HepG2 (cell line): Measurements from ENCODE around the gene STRC. TPM values are rescaled to one million over a fixed set of nuclear protein-coding genes. Genes with fewer than 3 reads are reported as not detected.

Experiments
- ATAC-seq: fragments of 200-7000 bp; cut with Tn5 transposase; 3 replicates; pipeline ENCODE4 v1.9.1; 2020; ENCODE audit warnings: mild to moderate bottlenecking, moderate library complexity
- BruUV-seq: library from RNA; stranded (reverse); fragments of 400-500 nt; replicated peaks from 2 replicates; lab custom pipeline; 2021; lab: Mats Ljungman, UMichigan
- CTCF ChIA-PET: fragments of 300-600 bp; formaldehyde crosslinking; extraction: SDS; loops from one replicate; lab custom pipeline; 2021; ENCODE audit warnings: low total read pairs, inconsistent platforms, low intra/inter-chr PET ratio; lab: Yijun Ruan, JAX
- POLR2A ChIA-PET: fragments of 350-600 bp; sonication (Branson Sonifier 250); formaldehyde crosslinking; loops from one replicate; lab custom pipeline; 2020; ENCODE audit warnings: antibody characterized with exemption, inconsistent platforms; lab: Yijun Ruan, JAX
- DNase-seq: peaks from one replicate; pipeline ENCODE4 v3.0.0-alpha.2; 2015; ENCODE audit warnings: low spot score
- FAIRE-seq: peaks from 3 replicates; lab custom pipeline; 2011; peaks lifted over from hg19 to GRCh38; lab: Jason Lieb, UNC
- H2AFZ ChIP-seq: one replicate; pipeline ENCODE4 v1.6.1; 2011; ENCODE audit warnings: low read length, inconsistent platforms
- H3K27ac ChIP-seq: fragments of 300-600 bp; 3 replicates; pipeline ENCODE4 v1.8.0; 2011; ENCODE audit warnings: mixed run types, mild to moderate bottlenecking, mixed read lengths, low read length, inconsistent platforms; ENCODE audit not compliant: insufficient read depth; ENCODE audit errors: extremely low read length
- H3K27me3 ChIP-seq, 2 experiments: fragments of 200-600 bp in 1 of 2; 2 replicates in 1 of 2; 3 replicates in 1 of 2; pipeline versions ENCODE4 v1.6.0 to v1.8.0; 2011; ENCODE audit warnings: low read length in 2 of 2, mild to moderate bottlenecking in 2 of 2, moderate library complexity in 2 of 2, inconsistent platforms in 1 of 2; ENCODE audit not compliant: insufficient read depth in 2 of 2, control insufficient read depth in 1 of 2
- H3K36me3 ChIP-seq, 2 experiments: fragments of 200-600 bp in 1 of 2; replicated peaks in 1 of 2; 2 replicates in 1 of 2; 3 replicates in 1 of 2; pipeline versions ENCODE4 v1.5.1 to v1.8.0; 2011; ENCODE audit warnings: low read length in 2 of 2, inconsistent platforms in 1 of 2; ENCODE audit not compliant: insufficient read depth in 2 of 2, control insufficient read depth in 1 of 2
- H3K4me1 ChIP-seq: 2 replicates; pipeline ENCODE4 v1.5.1; 2012; ENCODE audit warnings: low read length, inconsistent platforms; ENCODE audit not compliant: insufficient read depth
- H3K4me2 ChIP-seq: 2 replicates; pipeline ENCODE4 v1.6.0; 2011; ENCODE audit warnings: low read depth, low read length, inconsistent platforms
- H3K4me3 ChIP-seq, 3 experiments: fragments of 200-600 bp in 1 of 3; sonication (generic), shearing (Covaris generic) in 1 of 3; replicated peaks in 1 of 3; 2 replicates each; pipeline ENCODE4 v1.5.1; 2011 to 2016; ENCODE audit warnings: low read length in 3 of 3, inconsistent platforms in 2 of 3, low read depth in 2 of 3, mild to moderate bottlenecking in 2 of 3, control low read depth in 1 of 3, mixed read lengths in 1 of 3; ENCODE audit not compliant: insufficient read depth in 1 of 3
- H3K79me2 ChIP-seq: one replicate; pipeline ENCODE4 v1.6.1; 2011; ENCODE audit warnings: low read length, inconsistent platforms; ENCODE audit not compliant: insufficient read depth
- H3K9ac ChIP-seq: 2 replicates; pipeline ENCODE4 v1.6.0; 2011; ENCODE audit warnings: mild to moderate bottlenecking, low read depth, low read length, inconsistent platforms; ENCODE audit not compliant: insufficient read depth
- H3K9me3 ChIP-seq: 2 replicates; pipeline ENCODE4 v1.5.1; 2012; ENCODE audit warnings: mild to moderate bottlenecking, low read length
- H4K20me1 ChIP-seq: 2 replicates; pipeline ENCODE4 v1.6.0; 2011; ENCODE audit warnings: inconsistent platforms, mild to moderate bottlenecking, low read length, moderate library complexity; ENCODE audit not compliant: insufficient read depth
- MAFG ChIP-seq: sonication (generic); formaldehyde crosslinking; IDR thresholded peaks from 2 replicates; pipeline ENCODE4 v1.5.1; 2020; ENCODE audit warnings: mild to moderate bottlenecking, missing genetic modification reagents
- MNT ChIP-seq: fragments of 450-650 bp; IDR thresholded peaks from 2 replicates; pipeline ENCODE4 v1.6.1; 2016
- WGBS: methylation state at CpG from one replicate; pipeline ENCODE4 v1.1.6; 2017; ENCODE audit warnings: low lambda C conversion rate; 5-methylcytosine and 5-hydroxymethylcytosine counted together
- in situ Hi-C: cut with HindIII; loops from 2 replicates; pipeline ENCODE4 v1.10.0; 2017; ENCODE audit warnings: low pct_unique_long_range_greater_than_20kb; ENCODE audit not compliant: extremely low pct_ligation_motif_present
- intact Hi-C: fragments of 100-400 bp; cut with micrococcal nuclease; formaldehyde crosslinking; loops from one replicate; pipeline ENCODE4 v1.10.0; 2022; ENCODE audit not compliant: unreplicated experiment
- polyA plus RNA-seq, 8 experiments: library from polyadenylated mRNA; depleted of rRNA in 3 of 8; stranded (reverse) in 7 of 8; unstranded in 1 of 8; fragments of >200 nt; fragmentation: Illumina TruSeq in 4 of 8; extraction: Trizol in 4 of 8; gene quantifications; 2 replicates each; pipeline versions ENCODE4 v1.2.1 to v1.2.3, GENCODE V29; 2011 to 2016; ENCODE audit warnings: low read depth in 4 of 8, missing spikeins in 1 of 8, mixed read lengths in 1 of 8; ENCODE audit not compliant: insufficient read depth in 1 of 8
- small RNA-seq, 3 experiments: library from RNA; depleted of rRNA; stranded (forward); fragments of <200 nt; gene quantifications; one replicate each; pipeline ENCODE3, GENCODE V24; 2012; ENCODE audit warnings: low read depth in 2 of 3, low replicate concordance in 1 of 3; ENCODE audit not compliant: insufficient read length in 3 of 3, insufficient read depth in 2 of 3
- total RNA-seq, 5 experiments: library from RNA; depleted of rRNA; stranded (reverse); fragments of >200 nt; fragmentation: Illumina TruSeq; extraction: Trizol; gene quantifications; 2 replicates each; pipeline ENCODE4 v1.2.3, GENCODE V29; 2016; ENCODE audit warnings: low read depth in 1 of 5
- TF ChIP-seq, protein P1 (sequence below): sonication (generic); formaldehyde crosslinking; conservative IDR thresholded peaks from 2 replicates; pipeline ENCODE4 v1.4.0; 2020; ENCODE audit warnings: missing genetic modification reagents

Gene STRC
- total and polyA plus RNA-seq, 2 of the 13 experiments (the other 11 are each of a cell fraction or from before 2014, with no cell fraction given), result 0.07 to 0.21 TPM

GRCh38 chr15:43552256-43552655, 66.3 kb downstream of the STRC start:
- no peak overlapping the region for H3K4me3 ChIP-seq

DNA sequence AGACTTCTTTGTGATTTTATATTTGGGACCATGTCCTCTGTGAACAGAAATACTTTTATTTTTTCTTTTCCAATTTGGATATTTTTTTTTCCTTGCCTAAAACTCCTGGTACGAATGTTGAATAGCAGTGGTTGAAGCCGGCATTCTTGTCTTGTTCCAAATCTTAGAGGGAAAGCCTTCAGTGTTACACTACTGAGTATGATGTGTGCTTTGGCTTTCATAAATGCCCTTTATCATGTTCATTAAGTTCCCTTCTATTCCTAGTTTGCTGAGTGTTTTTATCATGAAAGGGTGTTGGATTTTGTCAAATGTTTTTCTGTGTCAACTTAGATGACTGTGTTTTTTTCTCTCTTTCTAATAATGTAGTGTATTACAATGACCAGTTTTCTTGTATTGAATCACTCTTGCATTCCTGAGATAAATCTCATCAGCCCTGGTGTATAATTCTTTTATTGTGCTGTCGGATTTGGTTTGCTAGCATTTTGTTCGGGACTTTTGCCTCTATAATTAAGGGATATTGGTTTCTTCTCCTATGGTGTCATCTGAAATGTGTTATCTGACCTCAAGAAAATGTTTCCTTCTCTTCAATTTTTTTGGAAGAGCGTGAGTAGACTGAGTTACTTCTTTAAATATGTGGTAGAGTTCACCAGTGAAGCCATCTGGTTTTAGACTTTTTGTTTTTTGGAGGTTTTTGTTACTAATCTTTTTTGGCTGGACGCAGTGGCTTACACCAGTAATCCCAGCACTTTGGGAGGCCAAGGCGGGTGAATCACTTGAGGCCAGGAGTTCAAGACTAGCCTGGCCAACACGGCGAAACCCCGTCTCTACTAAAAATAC, 67.9 kb downstream of the STRC start:
- no peak overlapping the region for H3K9ac ChIP-seq
- H2AFZ ChIP-seq, result no peak overlapping the region
- no peak overlapping the region for H3K4me2 ChIP-seq
- H3K79me2 ChIP-seq, result no peaks in the 10 kb centered on the region
- no TSS peak for BruUV-seq
- FAIRE-seq, result no peak
- no peak overlapping the region for H3K27ac ChIP-seq
- H3K4me1 ChIP-seq, result no peaks in the 10 kb centered on the region
- no peak for DNase-seq
- 84% methylated on average over 10 of the region's 10 CpGs for WGBS
- H3K36me3 ChIP-seq, result no peaks in the 10 kb centered on the region
- POLR2A ChIA-PET, result no interaction called here
- CTCF ChIA-PET, result no interaction called here
- no peaks in the 10 kb centered on the region for H3K27me3 ChIP-seq
- no peak for TF ChIP-seq MAFG (CRISPR knock-in tag)
- no peak for TF ChIP-seq MNT
- no peaks in the 10 kb centered on the region for H3K9me3 ChIP-seq
- no peak for ATAC-seq
- intact Hi-C loops, result no loop called here
- H4K20me1 ChIP-seq, result no peaks in the 10 kb centered on the region
- in situ Hi-C loops, result no loop called here
- H3K4me3 ChIP-seq, result no peak overlapping the region

More at GRCh38 chr15:43552256-43552655, 66.3 kb downstream of the STRC start:
- intact Hi-C loops (no loop called here), in situ Hi-C loops (no loop called here)
- WGBS, result 93% methylated on average over 4 of the region's 4 CpGs
- FAIRE-seq (no peak), DNase-seq (no peak), ATAC-seq (no peak)
- Histone ChIP-seq H3K36me3 (no peaks in the 10 kb centered on the region), H3K27ac (no peak overlapping the region), H2AFZ (no peak overlapping the region), H4K20me1 (no peaks in the 10 kb centered on the region), H3K4me2 (no peak overlapping the region), H3K79me2 (no peaks in the 10 kb centered on the region), H3K9ac (no peak overlapping the region), H3K4me1 (no peaks in the 10 kb centered on the region), H3K27me3 (no peaks in the 10 kb centered on the region), H3K9me3 (no peaks in the 10 kb centered on the region)
- ChIA-PET CTCF (no interaction called here), POLR2A (no interaction called here)
- TF ChIP-seq, protein P1, sequence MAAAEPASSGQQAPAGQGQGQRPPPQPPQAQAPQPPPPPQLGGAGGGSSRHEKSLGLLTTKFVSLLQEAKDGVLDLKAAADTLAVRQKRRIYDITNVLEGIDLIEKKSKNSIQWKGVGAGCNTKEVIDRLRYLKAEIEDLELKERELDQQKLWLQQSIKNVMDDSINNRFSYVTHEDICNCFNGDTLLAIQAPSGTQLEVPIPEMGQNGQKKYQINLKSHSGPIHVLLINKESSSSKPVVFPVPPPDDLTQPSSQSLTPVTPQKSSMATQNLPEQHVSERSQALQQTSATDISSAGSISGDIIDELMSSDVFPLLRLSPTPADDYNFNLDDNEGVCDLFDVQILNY (CRISPR knock-in tag), result no peak
- no TSS peak for BruUV-seq

Small RNAs within 50 kb of the gene (small RNA-seq; reads per million reads assigned to genes)
- gene PDIA3P2, result 0 reads per million in 3 experiments
- 0 reads per million in 3 experiments for gene RNU6-554P
- 0 reads per million in 3 experiments for gene RNU6-610P

Other genes with a start within 250 kb of the STRC start
- gene ZSCAN29, start 247.8 kb downstream of the STRC start, total RNA-seq (2016; rRNA removed; fragmentation: Illumina TruSeq; extraction: Trizol), result 25.1 and 27.4 TPM in 2 replicates
- 8.3 and 10.6 TPM in 2 replicates for gene ZSCAN29, start 247.8 kb downstream of the STRC start, polyA plus RNA-seq (2011; rRNA removed)
- 20.5 and 23.7 TPM in 2 replicates for gene TUBGCP4, start 247.7 kb downstream of the STRC start, total RNA-seq (2016; rRNA removed; fragmentation: Illumina TruSeq; extraction: Trizol)
- gene TUBGCP4, start 247.7 kb downstream of the STRC start, polyA plus RNA-seq (2011; rRNA removed), result 15.0 and 15.1 TPM in 2 replicates
- gene TP53BP1, start 125.6 kb downstream of the STRC start, total RNA-seq (2016; rRNA removed; fragmentation: Illumina TruSeq; extraction: Trizol), result 17.4 and 26.3 TPM in 2 replicates
- gene TP53BP1, start 125.6 kb downstream of the STRC start, polyA plus RNA-seq (2011; rRNA removed), result 15.9 and 17.1 TPM in 2 replicates
- 0.06 and 0.07 TPM in 2 replicates for gene MAP1A, start 101.2 kb downstream of the STRC start, total RNA-seq (2016; rRNA removed; fragmentation: Illumina TruSeq; extraction: Trizol)
- under 0.01 and 0.01 TPM in 2 replicates for gene MAP1A, start 101.2 kb downstream of the STRC start, polyA plus RNA-seq (2011; rRNA removed)
- gene PPIP5K1, start 28.6 kb downstream of the STRC start, total RNA-seq (2016; rRNA removed; fragmentation: Illumina TruSeq; extraction: Trizol), result 8.2 and 9.9 TPM in 2 replicates
- 10.9 and 12.3 TPM in 2 replicates for gene PPIP5K1, start 28.6 kb downstream of the STRC start, polyA plus RNA-seq (2011; rRNA removed)
- gene CKMT1B, start 24.8 kb downstream of the STRC start, total RNA-seq (2016; rRNA removed; fragmentation: Illumina TruSeq; extraction: Trizol), result 0.58 and 0.73 TPM in 2 replicates
- gene CKMT1B, start 24.8 kb downstream of the STRC start, polyA plus RNA-seq (2011; rRNA removed), result 0.17 and 0.34 TPM in 2 replicates
- gene CATSPER2, start 30.0 kb upstream of the STRC start, total RNA-seq (2016; rRNA removed; fragmentation: Illumina TruSeq; extraction: Trizol), result 0.53 and 0.66 TPM in 2 replicates
- gene CATSPER2, start 30.0 kb upstream of the STRC start, polyA plus RNA-seq (2011; rRNA removed), result 0.28 and 0.78 TPM in 2 replicates
- 0.13 TPM in 1 of 2 replicates, not detected in the other for gene CKMT1A, start 75.1 kb upstream of the STRC start, total RNA-seq (2016; rRNA removed; fragmentation: Illumina TruSeq; extraction: Trizol)
- gene CKMT1A, start 75.1 kb upstream of the STRC start, polyA plus RNA-seq (2011; rRNA removed), result 0.46 TPM in 1 of 2 replicates, not detected in the other
- 210 and 433 TPM in 2 replicates for gene PDIA3, start 127.6 kb upstream of the STRC start, total RNA-seq (2016; rRNA removed; fragmentation: Illumina TruSeq; extraction: Trizol)
- 198 and 238 TPM in 2 replicates for gene PDIA3, start 127.6 kb upstream of the STRC start, polyA plus RNA-seq (2011; rRNA removed)
- 5.8 and 6.1 TPM in 2 replicates for gene ELL3, start 158.2 kb upstream of the STRC start, total RNA-seq (2016; rRNA removed; fragmentation: Illumina TruSeq; extraction: Trizol)
- gene ELL3, start 158.2 kb upstream of the STRC start, polyA plus RNA-seq (2011; rRNA removed), result 8.8 and 9.1 TPM in 2 replicates
- gene SERF2, start 173.5 kb upstream of the STRC start, total RNA-seq (2016; rRNA removed; fragmentation: Illumina TruSeq; extraction: Trizol), result 1,257 and 1,308 TPM in 2 replicates
- 707 and 811 TPM in 2 replicates for gene SERF2, start 173.5 kb upstream of the STRC start, polyA plus RNA-seq (2011; rRNA removed)
- not detected in 2 replicates for gene SERINC4, start 181.4 kb upstream of the STRC start, total RNA-seq (2016; rRNA removed; fragmentation: Illumina TruSeq; extraction: Trizol)
- gene SERINC4, start 181.4 kb upstream of the STRC start, polyA plus RNA-seq (2011; rRNA removed), result 0.04 TPM in 1 of 2 replicates, not detected in the other
- gene HYPK, start 181.8 kb upstream of the STRC start, total RNA-seq (2016; rRNA removed; fragmentation: Illumina TruSeq; extraction: Trizol), result 9.4 and 13.5 TPM in 2 replicates
- 12.7 and 16.5 TPM in 2 replicates for gene HYPK, start 181.8 kb upstream of the STRC start, polyA plus RNA-seq (2011; rRNA removed)
- gene MFAP1, start 205.9 kb upstream of the STRC start, total RNA-seq (2016; rRNA removed; fragmentation: Illumina TruSeq; extraction: Trizol), result 39.5 and 56.9 TPM in 2 replicates
- gene MFAP1, start 205.9 kb upstream of the STRC start, polyA plus RNA-seq (2011; rRNA removed), result 10.8 and 11.8 TPM in 2 replicates
- gene WDR76, start 208.2 kb upstream of the STRC start, total RNA-seq (2016; rRNA removed; fragmentation: Illumina TruSeq; extraction: Trizol), result 9.7 and 11.1 TPM in 2 replicates
- gene WDR76, start 208.2 kb upstream of the STRC start, polyA plus RNA-seq (2011; rRNA removed), result 1.1 and 1.3 TPM in 2 replicates